Stimulated activated CD4-positive, alpha-beta T cell treated with anti-CD3 and anti-CD28 coated beads, Interleukin-1b, Interleukin-23, amount 100 ng/mL, for 48 hours (primary cell): ENCODE results near the gene LRCH1.
"Not testable (repeated sequence)": the region's sequence is repeated elsewhere in the genome, so short reads cannot be mapped to it uniquely, and the experiment has no call there.

Experiments
- DNase-seq: peaks from one replicate; pipeline ENCODE4 v3.0.0-alpha.2; 2020

LRCH1 gene, protein sequence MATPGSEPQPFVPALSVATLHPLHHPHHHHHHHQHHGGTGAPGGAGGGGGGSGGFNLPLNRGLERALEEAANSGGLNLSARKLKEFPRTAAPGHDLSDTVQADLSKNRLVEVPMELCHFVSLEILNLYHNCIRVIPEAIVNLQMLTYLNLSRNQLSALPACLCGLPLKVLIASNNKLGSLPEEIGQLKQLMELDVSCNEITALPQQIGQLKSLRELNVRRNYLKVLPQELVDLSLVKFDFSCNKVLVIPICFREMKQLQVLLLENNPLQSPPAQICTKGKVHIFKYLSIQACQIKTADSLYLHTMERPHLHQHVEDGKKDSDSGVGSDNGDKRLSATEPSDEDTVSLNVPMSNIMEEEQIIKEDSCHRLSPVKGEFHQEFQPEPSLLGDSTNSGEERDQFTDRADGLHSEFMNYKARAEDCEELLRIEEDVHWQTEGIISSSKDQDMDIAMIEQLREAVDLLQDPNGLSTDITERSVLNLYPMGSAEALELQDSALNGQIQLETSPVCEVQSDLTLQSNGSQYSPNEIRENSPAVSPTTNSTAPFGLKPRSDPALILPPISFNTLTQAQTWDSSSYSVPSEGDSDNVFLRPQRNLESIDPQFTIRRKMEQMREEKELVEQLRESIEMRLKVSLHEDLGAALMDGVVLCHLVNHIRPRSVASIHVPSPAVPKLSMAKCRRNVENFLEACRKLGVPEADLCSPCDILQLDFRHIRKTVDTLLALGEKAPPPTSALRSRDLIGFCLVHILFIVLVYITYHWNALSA

DNA sequence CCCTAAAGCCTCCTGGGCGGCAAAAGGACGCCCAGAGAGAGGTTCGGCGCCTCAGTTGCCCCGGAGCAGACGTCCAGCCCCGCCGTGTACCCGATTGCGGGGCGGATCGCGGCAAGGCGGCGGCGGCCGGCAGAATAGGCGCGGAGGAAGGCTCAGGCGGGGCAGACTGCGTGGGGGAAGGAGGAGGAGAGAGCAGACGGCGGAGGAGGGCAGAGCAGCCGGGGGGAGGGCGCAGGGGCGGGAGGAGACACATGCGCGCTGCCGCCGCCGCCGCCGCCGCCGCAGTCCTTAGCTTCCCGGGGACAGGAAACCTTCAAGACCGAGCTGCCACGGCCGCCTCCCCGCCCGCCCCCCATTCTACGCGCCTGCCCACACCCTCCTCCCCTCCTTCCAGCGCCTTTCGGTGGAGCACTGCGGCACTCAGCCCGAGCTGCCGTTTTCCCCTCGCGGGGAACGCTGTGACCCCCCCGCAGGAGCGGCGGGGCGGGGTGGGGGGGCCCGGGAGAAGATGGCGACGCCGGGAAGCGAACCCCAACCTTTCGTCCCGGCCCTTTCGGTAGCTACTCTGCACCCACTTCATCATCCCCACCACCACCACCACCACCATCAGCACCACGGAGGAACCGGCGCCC, at the start of gene LRCH1:
LRCH1 (plus strand) TSS at position 282 of the 632 bp plus-strand sequence; CDS start at position 509, 227 bp downstream.
- peak; percentile 86 for DNase-seq

DNA sequence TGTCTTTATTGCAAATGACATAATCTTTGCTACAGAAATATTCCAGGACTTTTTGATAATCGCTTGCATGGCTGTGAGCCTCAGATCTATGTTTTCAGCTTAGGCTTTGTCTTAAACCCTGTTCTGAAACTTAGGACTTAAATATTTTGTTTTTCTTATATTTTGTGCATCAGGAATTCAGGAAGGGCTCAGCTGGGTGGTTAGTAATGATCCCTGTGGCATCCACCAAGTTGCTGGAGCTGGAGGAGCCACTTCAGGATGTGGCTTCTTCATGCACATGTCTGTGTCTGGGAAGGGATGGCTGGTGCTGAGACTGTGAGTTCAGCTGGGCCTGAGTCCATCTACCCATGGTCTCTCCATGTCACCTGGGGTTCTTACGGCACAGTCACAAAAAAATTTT, 48.9 kb upstream of the LRCH1 start:
- DNase-seq = no peak

DNA sequence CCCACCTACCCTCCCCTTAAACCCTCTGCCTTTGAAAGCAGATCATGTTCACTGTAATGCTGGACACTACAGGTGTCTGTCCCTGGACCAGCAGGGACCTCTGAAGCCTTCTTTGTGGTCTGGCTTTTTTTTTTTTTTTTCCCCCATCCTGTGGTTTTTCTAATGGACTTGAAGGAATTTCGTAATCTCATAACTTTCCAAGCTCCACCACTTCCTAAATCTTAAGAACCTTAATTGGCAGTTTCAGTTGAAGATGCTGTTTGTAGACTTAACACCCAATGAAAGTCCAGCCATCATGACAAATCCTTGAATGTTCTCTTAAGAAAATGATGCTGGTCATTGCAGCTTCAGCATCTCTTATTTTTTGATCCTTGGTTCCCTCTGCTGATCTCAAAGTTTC, 45.0 kb upstream of the LRCH1 start:
- DNase-seq = no peak

DNA sequence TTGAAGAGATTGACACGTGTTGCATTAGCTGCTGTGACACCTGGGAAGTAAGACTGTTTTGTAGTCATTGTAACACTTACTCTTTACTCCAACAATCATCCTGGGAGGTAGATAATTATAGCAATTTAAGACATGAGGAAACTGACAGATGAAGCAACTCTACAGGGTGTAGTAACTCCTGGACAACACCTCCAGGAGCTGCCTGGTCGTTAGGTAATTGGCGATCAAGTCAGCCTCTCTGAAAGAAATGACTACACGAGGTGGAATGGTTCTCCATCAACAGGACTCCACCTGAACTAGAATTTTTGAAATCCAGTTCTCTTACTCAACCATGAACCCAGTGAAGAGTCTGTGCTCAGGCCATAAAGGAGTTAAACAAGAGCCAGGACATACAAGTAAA, 43.0 kb upstream of the LRCH1 start:
- no peak for DNase-seq

DNA sequence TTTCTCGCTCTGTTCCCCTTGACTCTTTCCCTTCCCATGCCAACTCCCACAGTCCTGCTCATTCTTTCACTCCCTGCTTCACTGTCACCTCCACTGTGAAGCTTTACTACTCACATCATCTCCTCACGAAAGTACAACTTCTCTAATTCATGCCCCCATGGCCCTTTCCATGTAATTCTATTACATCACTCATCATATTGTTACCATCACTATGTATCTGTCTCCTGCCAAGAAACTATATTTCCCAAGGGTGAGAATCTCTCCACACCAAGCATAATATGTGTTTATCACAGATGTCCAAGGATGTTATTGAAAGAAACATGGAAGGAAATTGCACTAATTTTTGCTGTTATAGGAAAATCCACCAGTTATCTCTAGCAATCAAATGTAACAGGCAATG, 37.2 kb upstream of the LRCH1 start:
- no peak for DNase-seq

DNA sequence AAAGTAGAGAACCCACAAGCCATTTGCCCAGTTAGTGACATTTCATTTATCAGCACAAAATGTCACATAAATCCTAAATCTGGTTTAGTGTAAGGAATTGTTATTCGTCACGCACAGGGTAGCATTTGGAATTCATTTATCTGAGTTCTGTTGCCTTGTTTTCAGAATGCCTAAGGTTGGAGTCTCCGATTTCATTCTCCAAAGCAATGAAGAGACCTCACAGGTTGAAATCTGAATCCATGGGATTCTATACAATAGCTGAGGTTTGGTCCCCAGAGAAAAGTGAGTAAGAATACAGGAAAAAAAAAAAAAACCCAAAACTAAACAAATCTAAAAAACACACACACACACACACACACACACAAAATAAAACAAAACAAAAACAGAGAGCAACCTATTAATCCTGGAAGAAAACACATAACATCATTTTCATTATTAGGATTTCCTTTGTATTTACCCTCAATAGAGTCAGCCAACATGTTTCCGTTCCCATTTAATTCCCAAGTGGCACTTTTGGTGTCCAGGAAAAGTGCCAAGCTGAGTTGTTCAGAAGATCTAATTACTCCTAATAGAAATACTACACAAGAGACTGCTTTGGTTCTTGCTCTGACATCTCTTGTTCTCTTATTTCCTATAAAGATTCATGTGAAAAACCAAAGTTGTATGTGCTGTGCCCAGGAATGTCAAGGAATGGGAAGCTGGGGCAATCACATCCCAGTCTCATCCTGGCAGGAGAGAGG, 36.2 kb upstream of the LRCH1 start:
- DNase-seq = no peak

DNA sequence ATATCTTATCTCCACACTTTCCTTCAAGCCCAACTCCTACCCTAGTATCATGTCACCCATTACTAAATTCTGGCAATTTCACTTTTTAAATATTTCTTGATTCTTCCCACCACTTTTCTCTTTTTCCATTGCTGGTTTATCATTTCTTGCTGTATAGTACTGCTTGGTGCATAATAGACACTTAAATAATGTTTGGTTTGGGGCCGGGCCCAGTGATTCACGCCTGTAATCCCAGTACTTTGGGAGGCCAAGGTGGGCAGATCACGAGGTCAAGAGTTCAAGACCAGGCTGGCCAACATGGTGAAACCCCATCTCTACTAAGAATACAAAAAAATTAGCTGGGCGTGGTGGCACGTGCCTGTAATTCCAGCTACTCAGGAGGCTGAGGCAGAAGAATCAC, 35.2 kb upstream of the LRCH1 start:
- not testable (repeated sequence) for DNase-seq

DNA sequence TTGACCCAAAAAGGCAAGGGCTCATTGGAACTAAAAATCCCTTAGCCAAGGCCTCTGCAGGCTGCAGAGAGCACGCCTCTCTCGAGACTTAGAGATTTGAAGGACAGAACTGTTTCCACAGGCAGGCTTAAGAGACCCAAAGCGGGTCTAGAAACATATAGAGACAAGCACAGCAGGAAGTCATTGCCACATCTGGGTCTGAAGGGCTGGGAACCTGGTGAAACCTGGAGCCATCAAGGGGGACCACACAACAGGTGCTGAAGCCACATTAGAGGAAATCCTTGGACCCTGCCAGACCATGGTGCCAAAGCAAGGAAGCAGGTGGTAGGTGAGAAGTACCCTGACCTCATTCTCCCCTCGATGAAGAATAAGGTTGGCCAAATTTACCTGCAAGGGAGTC, 33.8 kb upstream of the LRCH1 start:
- no peak for DNase-seq

DNA sequence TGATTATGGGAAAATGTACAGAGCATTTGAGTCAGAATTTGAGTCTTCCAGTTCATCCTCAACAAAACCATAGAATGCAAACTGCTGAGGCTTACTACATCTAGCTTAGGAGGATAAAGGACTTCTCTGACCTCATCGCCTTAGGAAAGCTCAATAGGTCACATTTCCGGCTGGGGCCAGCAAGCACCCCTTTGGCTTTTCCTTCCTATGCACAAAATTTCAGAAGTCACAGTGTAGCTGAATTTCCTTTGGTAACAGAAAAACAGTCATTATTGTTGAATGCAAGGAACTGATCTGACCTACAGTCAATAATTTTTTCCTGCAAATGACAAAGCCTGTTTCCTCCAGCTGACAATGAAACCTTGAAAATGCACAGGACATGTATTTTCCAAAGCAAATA, 32.8 kb upstream of the LRCH1 start:
- DNase-seq = no peak

DNA sequence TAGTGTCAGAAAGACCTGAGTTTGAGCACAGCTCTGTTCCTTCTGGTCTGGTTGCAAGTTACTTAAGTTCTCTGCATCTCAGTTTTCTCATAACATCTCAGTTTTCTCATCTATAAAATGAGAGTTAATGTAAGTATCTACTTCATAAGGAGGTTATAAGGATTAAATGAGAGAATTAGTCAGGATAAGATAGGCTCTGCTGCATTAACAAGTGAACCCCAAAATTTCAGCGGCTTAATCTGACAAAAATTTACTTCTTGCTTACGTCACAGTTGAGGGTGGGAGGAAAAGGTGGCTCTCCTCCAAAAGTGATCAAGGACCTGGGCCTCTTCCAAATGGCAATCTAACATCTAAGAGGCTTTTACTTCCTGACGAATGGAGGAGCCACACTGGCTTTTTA, 31.5 kb upstream of the LRCH1 start:
- no peak for DNase-seq

DNA sequence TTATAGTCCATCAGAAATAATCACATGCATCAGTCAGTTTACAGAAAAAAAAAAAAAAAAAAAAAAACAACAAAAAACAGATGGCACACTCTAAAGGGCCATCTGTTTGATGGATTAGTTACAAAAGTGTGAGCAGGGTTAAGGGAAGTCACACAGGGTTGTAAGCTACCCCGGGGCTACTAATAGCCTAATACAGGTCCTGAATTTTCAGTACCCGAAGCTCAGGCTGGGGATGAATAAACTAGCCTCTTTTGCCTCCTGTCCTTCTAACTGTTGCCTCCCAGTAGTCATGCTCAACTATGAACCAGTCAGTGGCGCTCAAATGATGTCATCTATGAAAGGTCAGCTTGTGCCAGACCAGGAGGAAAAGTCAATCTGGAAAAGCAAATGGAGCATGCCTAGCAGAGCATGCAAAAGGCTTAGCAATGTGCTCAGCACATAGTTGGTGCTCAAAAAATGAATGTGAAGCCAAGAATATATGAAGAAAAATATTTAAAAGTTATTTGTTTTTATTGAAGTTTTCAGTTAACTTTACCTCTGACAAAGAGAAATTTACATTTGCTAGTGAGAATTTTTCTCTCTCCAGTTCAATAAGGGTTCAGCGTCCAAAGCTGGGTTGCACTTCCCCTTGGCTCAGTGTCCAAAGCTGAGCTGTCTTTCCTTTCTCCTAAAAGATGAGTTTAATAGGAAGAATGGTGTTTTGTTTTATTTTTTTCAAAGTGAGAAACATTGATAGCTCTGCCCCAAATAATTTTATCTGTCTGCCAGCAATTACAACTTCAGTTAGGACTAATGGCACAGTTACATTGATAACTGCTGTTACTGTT, 30.8 kb upstream of the LRCH1 start:
- DNase-seq = no peak

DNA sequence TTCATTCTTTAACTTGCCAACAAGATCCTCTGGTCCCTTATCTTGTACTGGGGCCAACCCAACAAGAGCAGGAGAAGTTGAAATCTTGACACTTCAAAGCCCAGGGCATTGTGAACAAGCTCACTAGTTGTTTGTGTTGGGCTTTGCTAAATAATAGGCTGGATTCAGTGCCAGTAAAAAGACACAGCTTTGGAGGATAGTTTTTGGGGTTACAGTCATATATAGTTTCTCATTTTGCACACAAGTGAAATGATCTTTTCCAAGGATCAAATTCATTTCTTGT, 30.3 kb upstream of the LRCH1 start:
- DNase-seq = no peak

DNA sequence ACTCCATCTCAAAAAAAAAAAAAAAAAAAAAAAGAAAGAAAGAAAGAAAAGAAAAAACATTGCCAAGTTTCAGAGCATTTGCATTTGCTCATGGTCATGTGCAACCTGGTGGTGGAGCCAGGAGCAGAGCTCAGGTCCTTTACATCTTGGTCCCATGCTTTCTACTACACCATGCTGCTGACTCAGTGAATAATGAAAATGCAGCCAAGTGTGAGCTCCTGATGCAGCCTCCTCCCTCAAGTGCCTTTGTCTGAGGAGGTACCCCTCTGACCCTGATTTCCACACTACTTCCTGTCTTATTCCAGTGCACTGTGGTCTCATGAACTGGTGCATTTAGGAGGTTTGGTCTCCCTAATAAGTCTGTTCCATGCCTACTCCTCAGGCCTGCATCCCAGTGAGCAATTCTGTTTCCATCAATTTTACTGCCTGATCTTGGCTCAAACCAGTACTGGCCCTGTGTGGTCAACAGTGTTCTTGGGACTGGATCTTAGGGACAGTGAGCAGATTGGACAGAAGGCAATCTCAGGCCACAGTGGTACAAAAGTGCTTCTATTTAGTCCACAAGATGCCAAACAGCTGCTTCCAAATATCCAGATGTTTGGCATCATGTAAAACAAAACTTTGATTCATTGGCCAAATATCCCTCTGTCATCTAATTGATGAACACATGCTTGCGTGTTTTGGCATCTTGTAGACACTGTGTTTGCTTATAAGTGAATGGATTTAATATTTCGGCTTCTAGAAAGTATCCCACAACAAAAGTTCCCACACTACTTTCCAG, 28.8 kb upstream of the LRCH1 start:
- DNase-seq = no peak

DNA sequence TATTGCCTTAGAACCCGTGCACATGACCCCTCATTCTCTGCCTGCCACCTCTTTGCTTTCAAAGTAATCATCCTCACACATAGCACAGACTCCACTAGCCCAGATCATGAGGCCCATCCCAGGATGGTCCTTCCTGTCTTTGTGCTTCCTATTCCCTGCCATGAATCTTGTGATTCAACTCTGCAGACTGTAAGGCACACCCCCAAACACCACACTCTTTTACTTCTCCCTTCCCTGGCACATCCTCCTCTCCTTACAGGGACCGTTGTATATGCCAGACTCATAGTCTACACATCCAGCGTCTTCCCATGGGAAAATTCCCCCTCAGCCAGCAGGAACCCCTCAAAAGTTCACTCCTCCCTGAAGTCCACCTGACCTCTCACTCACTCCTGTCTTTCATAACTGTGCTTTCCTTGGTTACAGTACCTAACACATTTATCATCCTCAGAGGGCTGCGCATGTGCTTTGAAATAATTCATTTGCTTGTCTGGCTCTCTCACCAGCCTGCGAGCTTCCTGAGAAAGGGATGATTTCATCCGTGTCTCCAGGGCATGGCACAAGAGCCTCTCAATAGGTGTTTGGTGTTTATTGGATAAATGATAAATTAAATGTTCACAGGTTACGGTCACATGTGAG, 26.8 kb upstream of the LRCH1 start:
- no peak for DNase-seq

DNA sequence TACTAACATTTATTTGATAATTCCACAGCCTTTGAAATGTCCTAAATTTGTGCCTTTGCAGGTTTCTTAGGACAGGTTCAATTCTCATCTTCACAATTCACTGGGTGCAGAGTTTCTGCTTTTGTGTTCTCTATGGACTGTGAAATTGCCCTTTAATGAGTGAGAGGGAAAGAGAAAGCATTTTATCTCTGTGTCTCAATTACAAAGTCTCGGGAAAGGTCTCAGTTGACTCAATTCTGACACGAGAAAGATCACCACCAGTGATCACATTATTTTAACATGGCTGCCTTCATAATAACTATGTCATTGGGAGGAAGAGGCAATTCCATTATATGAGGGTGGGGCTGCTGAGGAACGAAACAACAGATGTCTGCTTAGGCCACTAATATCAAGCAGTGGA, 26.2 kb upstream of the LRCH1 start:
- DNase-seq = no peak

DNA sequence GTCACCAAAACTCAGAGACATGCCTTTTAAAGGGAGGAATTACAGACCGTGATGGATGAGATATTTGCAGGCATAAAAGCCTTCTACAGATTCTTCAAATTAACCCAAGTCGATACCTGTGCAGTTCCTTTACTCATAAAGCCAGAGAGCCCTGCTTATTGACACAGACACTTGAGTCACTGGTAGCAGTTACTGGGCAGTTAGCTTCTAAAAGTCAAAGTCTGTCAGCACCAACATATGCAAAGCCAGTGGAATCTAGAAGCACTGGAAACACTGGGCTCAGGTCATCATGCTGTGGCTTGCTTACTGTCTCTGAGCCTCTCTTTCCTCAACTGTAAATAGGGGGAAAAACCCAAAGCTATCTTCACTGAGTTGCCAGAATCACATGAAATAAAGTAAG, 25.7 kb upstream of the LRCH1 start:
- DNase-seq = no peak

DNA sequence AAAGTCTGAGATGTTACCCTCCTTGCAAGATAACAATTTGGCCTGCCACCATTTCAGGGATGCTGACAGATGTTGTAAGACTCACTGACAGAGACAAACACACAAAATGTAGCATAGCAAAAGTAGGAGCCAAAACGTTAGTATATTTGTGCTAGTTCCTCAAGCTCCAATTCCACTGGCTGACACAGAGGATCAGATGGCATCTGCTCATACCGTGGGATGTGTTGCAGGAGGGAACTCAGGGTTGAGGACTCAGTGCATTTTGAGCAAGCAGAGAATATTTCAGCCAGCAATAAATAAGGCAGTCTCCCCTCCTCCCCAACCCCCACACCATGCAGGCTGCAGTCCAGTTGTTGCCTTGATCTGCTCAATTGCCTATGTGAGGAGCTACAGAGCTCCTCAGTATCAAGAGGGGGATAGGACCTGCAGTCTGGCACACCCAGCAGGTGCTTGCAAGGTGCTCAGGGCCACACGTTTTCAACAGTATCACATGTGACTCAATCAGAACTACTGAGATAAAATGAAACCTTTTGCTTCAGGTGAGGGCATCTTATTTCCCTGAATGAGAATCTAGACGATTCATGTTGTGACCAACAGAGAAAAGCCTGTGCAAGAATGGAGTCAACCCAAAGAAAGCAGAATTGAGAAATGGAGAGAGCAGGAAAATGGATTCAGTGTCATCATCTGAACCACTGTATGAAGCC, 23.6 kb upstream of the LRCH1 start:
- DNase-seq = peak; percentile 33

DNA sequence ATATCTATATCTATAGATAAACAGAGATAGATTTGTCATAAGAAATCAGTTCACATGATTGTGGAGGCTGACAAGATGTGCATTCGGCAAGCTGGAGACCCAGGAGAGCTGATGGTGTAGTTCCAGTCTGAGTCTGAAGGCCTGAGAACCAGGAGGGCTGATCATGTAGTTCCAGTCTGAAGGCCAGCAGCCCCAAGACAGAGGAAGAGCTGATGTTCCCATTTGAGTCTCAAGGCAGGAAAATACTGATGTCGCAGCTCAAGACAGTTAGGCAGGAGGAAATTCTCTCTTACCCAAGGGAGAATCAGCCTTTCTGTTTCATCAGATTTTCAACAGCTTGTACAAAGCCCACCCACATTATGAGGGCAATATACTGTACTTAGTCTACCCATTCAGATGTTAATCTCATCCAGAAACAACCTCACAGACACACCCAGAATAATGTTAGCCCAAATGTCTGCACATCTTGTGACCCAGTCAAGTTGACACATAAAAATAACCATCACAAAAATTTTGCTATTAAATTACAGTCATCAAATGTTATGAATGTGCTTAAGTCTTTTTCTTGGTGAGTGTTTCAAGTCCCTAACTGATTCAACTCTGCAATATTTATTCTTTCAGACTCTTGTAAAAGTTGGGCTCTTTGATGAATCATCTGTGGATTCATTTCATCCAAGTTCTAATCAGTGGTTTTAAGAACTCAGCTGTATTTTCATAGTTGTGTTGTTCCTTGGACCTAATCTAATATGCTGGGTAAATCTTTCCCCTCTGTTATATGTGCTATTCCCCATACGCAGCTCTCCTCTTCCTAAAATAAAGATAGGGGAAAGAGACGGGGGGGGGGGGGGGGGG, 22.7 kb upstream of the LRCH1 start:
- no peak for DNase-seq

DNA sequence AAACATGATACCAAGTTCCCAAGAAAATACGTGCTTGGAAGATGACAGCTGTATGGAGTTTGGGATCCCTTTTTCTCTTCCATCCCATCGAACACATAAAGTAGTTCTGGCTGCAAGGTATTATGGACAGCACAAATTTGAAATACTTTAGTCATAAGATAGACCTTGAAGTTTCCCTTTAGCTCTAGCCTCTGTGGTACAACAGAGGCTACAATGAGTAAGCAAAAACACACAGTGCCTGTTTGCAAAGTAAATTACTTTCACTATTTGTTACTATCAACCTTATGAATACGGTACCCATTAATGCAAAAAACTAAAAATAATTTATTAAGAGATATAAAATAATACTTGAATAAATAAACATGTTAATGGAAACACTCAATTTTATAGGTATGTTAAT, 21.0 kb upstream of the LRCH1 start:
- no peak for DNase-seq

DNA sequence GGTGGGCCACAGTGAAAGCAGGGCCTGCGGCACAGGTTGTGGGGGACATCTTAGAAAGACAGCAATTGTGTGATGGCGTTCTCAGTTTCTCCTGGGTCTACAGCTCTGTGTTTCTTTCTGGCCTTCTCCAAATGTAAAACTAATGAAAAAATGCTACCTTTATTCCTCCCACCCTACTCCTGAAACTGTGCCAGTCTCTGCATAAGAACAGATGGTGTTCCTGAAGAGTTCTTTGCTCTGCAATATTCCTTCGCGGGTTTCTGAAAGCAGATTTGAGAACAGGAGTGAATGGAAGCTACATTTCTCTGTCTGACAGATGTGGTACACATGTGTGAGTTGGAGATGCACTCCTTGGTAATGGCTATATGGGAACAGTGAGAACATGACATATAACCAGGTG, 18.0 kb upstream of the LRCH1 start:
- DNase-seq = no peak
